Keratinocyte (primary cell): ENCODE results near the gene CNR1. TPM values are rescaled to one million over a fixed set of nuclear protein-coding genes. Genes with fewer than 3 reads are reported as not detected.

ENCODE experiments used
- DNase-seq: peaks from one replicate; pipeline ENCODE4 v3.0.0-alpha.2; 2011; ENCODE audit warnings: low read depth, missing footprints, low spot score
- FAIRE-seq: peaks from 2 replicates; lab custom pipeline; 2011; peaks lifted over from hg19 to GRCh38; lab: Jason Lieb, UNC
- H2AFZ ChIP-seq: 2 replicates; pipeline ENCODE4 v1.6.0; 2012; ENCODE audit warnings: low read length, control low read depth, inconsistent platforms; ENCODE audit not compliant: control insufficient read depth
- H3K27ac ChIP-seq: 2 replicates; pipeline ENCODE4 v1.5.1; 2011; ENCODE audit warnings: low read length; ENCODE audit not compliant: control insufficient read depth, insufficient read depth
- H3K27me3 ChIP-seq: 3 replicates; pipeline ENCODE4 v1.6.0; 2011; ENCODE audit warnings: low read length; ENCODE audit not compliant: control insufficient read depth, insufficient read depth; ENCODE audit errors: extremely low read depth
- H3K36me3 ChIP-seq, 2 experiments: 2 replicates in 1 of 2; 3 replicates in 1 of 2; pipeline ENCODE4 v1.5.1; 2011; ENCODE audit warnings: low read length in 2 of 2, mild to moderate bottlenecking in 1 of 2; ENCODE audit not compliant: control insufficient read depth in 2 of 2, insufficient read depth in 2 of 2; ENCODE audit errors: extremely low read depth in 1 of 2
- H3K4me1 ChIP-seq: 3 replicates; pipeline ENCODE4 v1.5.1; 2011; ENCODE audit warnings: low read length; ENCODE audit not compliant: control insufficient read depth, insufficient read depth; ENCODE audit errors: extremely low read depth
- H3K4me2 ChIP-seq: 3 replicates; pipeline ENCODE4 v1.6.0; 2011; ENCODE audit warnings: low read depth, low read length; ENCODE audit not compliant: control insufficient read depth, insufficient read depth; ENCODE audit errors: extremely low read depth
- H3K4me3 ChIP-seq, 3 experiments: fragments of 200-600 bp in 1 of 3; sonication (generic) in 1 of 3; 2 replicates in 2 of 3; 3 replicates in 1 of 3; pipeline ENCODE4 v1.5.1; 2011 to 2016; ENCODE audit warnings: low read length in 3 of 3, mild to moderate bottlenecking in 3 of 3, control low read depth in 2 of 3, inconsistent platforms in 1 of 3, low read depth in 1 of 3, mixed read lengths in 1 of 3, mixed run types in 1 of 3, moderate library complexity in 1 of 3; ENCODE audit not compliant: control insufficient read depth in 2 of 3, insufficient read depth in 2 of 3; ENCODE audit errors: extremely low read depth in 1 of 3
- H3K79me2 ChIP-seq: 2 replicates; pipeline ENCODE4 v1.6.0; 2012; ENCODE audit warnings: low read length; ENCODE audit not compliant: control insufficient read depth, insufficient read depth
- H3K9ac ChIP-seq: 3 replicates; pipeline ENCODE4 v1.6.0; 2011; ENCODE audit warnings: low read length; ENCODE audit not compliant: control insufficient read depth, insufficient read depth; ENCODE audit errors: extremely low read depth
- H3K9me1 ChIP-seq: 3 replicates; pipeline ENCODE4 v1.6.0; 2011; ENCODE audit warnings: low read length; ENCODE audit not compliant: control insufficient read depth, insufficient read depth; ENCODE audit errors: extremely low read depth
- H3K9me3 ChIP-seq: 2 replicates; pipeline ENCODE4 v1.5.1; 2012; ENCODE audit warnings: low read depth, low read length; ENCODE audit not compliant: control insufficient read depth
- H4K20me1 ChIP-seq: 3 replicates; pipeline ENCODE4 v1.6.0; 2011; ENCODE audit warnings: low read length; ENCODE audit not compliant: control insufficient read depth, insufficient read depth; ENCODE audit errors: extremely low read depth
- EZH2 ChIP-seq: IDR thresholded peaks from one replicate; pipeline ENCODE4 v1.6.1; 2012; ENCODE audit warnings: inconsistent platforms, mild to moderate bottlenecking, low read length, moderate library complexity
- dilution Hi-C: fragments of 300-500 bp; cut with MboI; formaldehyde crosslinking; loops from one replicate; pipeline ENCODE4 v1.7.0; 2020; ENCODE audit warnings: low sequenced_read_pairs; ENCODE audit not compliant: extremely low pct_ligation_motif_present
- polyA minus RNA-seq, 3 experiments: library from RNA; depleted of rRNA, polyadenylated mRNA; stranded (reverse); fragments of >200 nt; gene quantifications; 1 replicate in 1 of 3; 2 replicates in 1 of 3; 3 replicates in 1 of 3; pipeline ENCODE4 v1.2.3, GENCODE V29; 2011
- polyA plus RNA-seq, 5 experiments: library from polyadenylated mRNA; depleted of rRNA in 3 of 5; stranded (reverse) in 3 of 5; stranded (forward) in 1 of 5; unstranded in 1 of 5; fragments of >200 nt; gene quantifications; 1 replicate in 1 of 5; 2 replicates in 3 of 5; 3 replicates in 1 of 5; pipeline versions ENCODE4 v1.2.1 to v1.2.3, GENCODE V29; 2011 to 2012; ENCODE audit warnings: missing spikeins in 2 of 5, low read depth in 1 of 5, low replicate concordance in 1 of 5
- TF ChIP-seq, protein P1 (sequence below), 3 experiments: IDR thresholded peaks in 1 of 3; conservative IDR thresholded peaks in 1 of 3; optimal IDR thresholded peaks in 1 of 3; 2 replicates in 2 of 3; 3 replicates in 1 of 3; pipeline versions ENCODE3 to v1.5.1; 2011; ENCODE audit warnings: low read length in 3 of 3, mild to moderate bottlenecking in 3 of 3, moderate library complexity in 2 of 3, control low read depth in 1 of 3, inconsistent platforms in 1 of 3; ENCODE audit not compliant: insufficient read depth in 2 of 3; ENCODE audit errors: extremely low read depth in 1 of 3

The CNR1 gene
- polyA plus RNA-seq, result not detected in 3 replicates
- not detected for polyA plus RNA-seq (2011; ENCODE audit: low read depth)
- not detected in 2 replicates for polyA plus RNA-seq (2011; cell fraction: cytosol; rRNA removed)
- polyA plus RNA-seq (2011; cell fraction: nucleus; rRNA removed), result not detected in 2 replicates
- polyA plus RNA-seq (2012; ENCODE audit: low replicate concordance), result 0.04 TPM in 1 of 2 replicates, not detected in the other
- polyA minus RNA-seq, result not detected in 3 replicates
- polyA minus RNA-seq (2011; cell fraction: cytosol; rRNA and poly(A)+ RNA removed), result not detected
- polyA minus RNA-seq (2011; cell fraction: nucleus; rRNA and poly(A)+ RNA removed), result not detected in 2 replicates

DNA sequence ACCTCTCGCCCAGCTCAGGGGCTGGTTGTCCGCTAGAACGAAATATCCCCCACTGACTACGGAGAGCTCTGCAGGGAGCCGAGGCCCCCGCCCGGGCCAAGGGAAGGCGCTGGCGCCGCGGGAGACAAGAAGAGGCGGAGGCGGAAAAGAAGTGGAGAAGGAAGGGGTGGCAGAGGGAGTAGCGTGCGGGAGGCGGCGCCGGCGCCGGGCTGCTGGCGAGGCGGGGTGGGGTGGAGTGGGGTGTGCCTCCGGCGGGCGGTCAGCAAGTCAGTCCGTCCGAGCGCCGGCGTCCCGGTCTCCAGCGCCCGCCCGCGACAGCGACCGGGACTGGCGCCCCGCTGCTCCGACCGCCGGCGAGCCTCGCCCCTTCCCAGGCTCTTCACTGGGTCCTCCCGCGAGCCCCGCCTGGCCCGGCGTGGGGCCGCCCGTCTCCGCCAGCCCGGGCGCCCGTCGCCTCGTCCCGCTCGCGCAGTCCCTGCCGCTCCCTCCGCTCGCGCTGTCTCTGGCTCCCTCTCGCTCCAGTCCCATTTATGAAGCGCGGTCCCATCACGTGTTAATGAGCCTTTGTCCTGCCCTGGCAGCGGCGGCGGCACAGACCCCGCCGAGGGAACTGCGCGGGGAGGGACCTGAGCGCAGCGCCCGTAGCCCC is at the start of gene CNR1:
TSS of gene CNR1 (minus strand) at position 504 of the 649 bp plus-strand sequence. CDS start 21,073 bp downstream, outside the sequence.
- no peaks in the 10 kb centered on the region for H3K9me1 ChIP-seq
- TF ChIP-seq EZH2, result no peak
- FAIRE-seq, result no peak
- H3K27ac ChIP-seq, result no peak within 1 kb of the TSS
- H3K9me3 ChIP-seq, result no peaks in the 10 kb centered on the region
- H3K79me2 ChIP-seq, result no peaks in the 10 kb centered on the region
- peak within 1 kb of the TSS; percentile 13 to 49 (median 26) for H3K4me3 ChIP-seq
- H3K36me3 ChIP-seq, result no peaks in the 10 kb centered on the region
- H2AFZ ChIP-seq, result peak within 1 kb of the TSS; percentile 6
- no peak within 1 kb of the TSS for H3K9ac ChIP-seq
- DNase-seq, result no peak
- H3K27me3 ChIP-seq, result peaks cover 51% of the 10 kb centered on the region
- peaks cover 3% of the 10 kb centered on the region for H4K20me1 ChIP-seq
- H3K4me1 ChIP-seq, result peaks cover 6% of the 10 kb centered on the region
- H3K4me2 ChIP-seq, result peak within 1 kb of the TSS; percentile 67
- dilution Hi-C loops, result no loop called here

GRCh38 chr6:88211446-88211845 is 45.3 kb upstream of the CNR1 start:
- no peaks in the 10 kb centered on the region for H4K20me1 ChIP-seq
- H3K27me3 ChIP-seq, result no peaks in the 10 kb centered on the region
- no peak overlapping the region for H3K27ac ChIP-seq
- H3K79me2 ChIP-seq, result no peaks in the 10 kb centered on the region
- H3K9me1 ChIP-seq, result no peaks in the 10 kb centered on the region
- DNase-seq (no peak), FAIRE-seq (no peak)
- dilution Hi-C loops, result no loop called here
- no peak overlapping the region for H3K4me3 ChIP-seq
- no peak overlapping the region for H3K4me2 ChIP-seq
- no peaks in the 10 kb centered on the region for H3K4me1 ChIP-seq
- H3K9me3 ChIP-seq, result no peaks in the 10 kb centered on the region
- H3K9ac ChIP-seq, result no peak overlapping the region
- no peak overlapping the region for H2AFZ ChIP-seq
- H3K36me3 ChIP-seq, result no peaks in the 10 kb centered on the region
- TF ChIP-seq EZH2, result no peak
- TF ChIP-seq, protein P1, sequence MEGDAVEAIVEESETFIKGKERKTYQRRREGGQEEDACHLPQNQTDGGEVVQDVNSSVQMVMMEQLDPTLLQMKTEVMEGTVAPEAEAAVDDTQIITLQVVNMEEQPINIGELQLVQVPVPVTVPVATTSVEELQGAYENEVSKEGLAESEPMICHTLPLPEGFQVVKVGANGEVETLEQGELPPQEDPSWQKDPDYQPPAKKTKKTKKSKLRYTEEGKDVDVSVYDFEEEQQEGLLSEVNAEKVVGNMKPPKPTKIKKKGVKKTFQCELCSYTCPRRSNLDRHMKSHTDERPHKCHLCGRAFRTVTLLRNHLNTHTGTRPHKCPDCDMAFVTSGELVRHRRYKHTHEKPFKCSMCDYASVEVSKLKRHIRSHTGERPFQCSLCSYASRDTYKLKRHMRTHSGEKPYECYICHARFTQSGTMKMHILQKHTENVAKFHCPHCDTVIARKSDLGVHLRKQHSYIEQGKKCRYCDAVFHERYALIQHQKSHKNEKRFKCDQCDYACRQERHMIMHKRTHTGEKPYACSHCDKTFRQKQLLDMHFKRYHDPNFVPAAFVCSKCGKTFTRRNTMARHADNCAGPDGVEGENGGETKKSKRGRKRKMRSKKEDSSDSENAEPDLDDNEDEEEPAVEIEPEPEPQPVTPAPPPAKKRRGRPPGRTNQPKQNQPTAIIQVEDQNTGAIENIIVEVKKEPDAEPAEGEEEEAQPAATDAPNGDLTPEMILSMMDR (optimal IDR thresholded peaks at IDR 0.05 in 1 of 3, IDR thresholded peaks at IDR 0.05 in 1 of 3, conservative IDR thresholded peaks at IDR 0.05 in 1 of 3; ENCODE audit: extremely low read depth in 1 of 3, insufficient read depth in 2 of 3, low read length in 3 of 3), result no peak
